B cell (primary cell): ENCODE measurements around the gene ENSA. TPM values are rescaled to one million over a fixed set of nuclear protein-coding genes. Genes with fewer than 3 reads are reported as not detected.

Experiments used
- ATAC-seq: fragments of 200-7000 bp; cut with Tn5 transposase; one replicate; pipeline ENCODE4 v1.10.0; 2021; ENCODE audit warnings: low read depth, mild to moderate bottlenecking, moderate number of reproducible peaks, moderate library complexity
- CTCF ChIA-PET: fragments of 350-600 bp; sonication (Branson Sonifier 250); formaldehyde crosslinking; loops from one replicate; lab custom pipeline; 2021; ENCODE audit warnings: antibody characterized with exemption, inconsistent platforms; lab: Charles Lee
- POLR2A ChIA-PET: fragments of 350-600 bp; sonication (Branson Sonifier 250); formaldehyde crosslinking; loops from one replicate; lab custom pipeline; 2021; ENCODE audit warnings: antibody characterized with exemption; lab: Charles Lee
- DNase-seq: peaks from one replicate; pipeline ENCODE4 v3.0.0; 2013
- H2AFZ ChIP-seq: 2 replicates; pipeline ENCODE4 v1.6.1; 2012; ENCODE audit warnings: mild to moderate bottlenecking, low read depth, low read length; ENCODE audit not compliant: insufficient read depth, poor library complexity, severe bottlenecking
- H3K27ac ChIP-seq, 2 donors: 1 replicate in 1 of 2; 2 replicates in 1 of 2; pipeline ENCODE4 v1.5.1; 2012 to 2013; ENCODE audit warnings: low read length in 2 of 2, mild to moderate bottlenecking in 2 of 2, moderate library complexity in 1 of 2
- H3K27me3 ChIP-seq, 4 experiments: fragments of 200-600 bp in 1 of 4; sonication (generic) in 1 of 4; replicated peaks in 1 of 4; 1 replicate in 2 of 4; 2 replicates in 2 of 4; pipeline versions ENCODE4 v1.6.1 to v1.7.0; 2013 to 2016; ENCODE audit warnings: low read length in 3 of 4, mild to moderate bottlenecking in 2 of 4, mixed read lengths in 1 of 4, moderate library complexity in 1 of 4; ENCODE audit not compliant: insufficient read depth in 4 of 4, control insufficient read depth in 3 of 4; ENCODE audit errors: control extremely low read depth in 1 of 4
- H3K36me3 ChIP-seq, 2 experiments: replicated peaks in 1 of 2; 1 replicate in 1 of 2; 2 replicates in 1 of 2; pipeline versions ENCODE4 v1.6.1 to v1.7.1; 2013; ENCODE audit warnings: low read length in 1 of 2; ENCODE audit not compliant: insufficient read depth in 2 of 2, control insufficient read depth in 1 of 2; ENCODE audit errors: control extremely low read depth in 1 of 2, extremely low read depth in 1 of 2
- H3K4me1 ChIP-seq, 2 donors: fragments of 200-600 bp in 1 of 2; sonication (generic) in 1 of 2; 1 replicate in 1 of 2; 2 replicates in 1 of 2; pipeline versions ENCODE4 v1.5.1 to v1.6.1; 2013 to 2017; ENCODE audit warnings: low read length in 2 of 2; ENCODE audit not compliant: control insufficient read depth in 2 of 2, insufficient read depth in 2 of 2
- H3K4me2 ChIP-seq: replicated peaks from 2 replicates; pipeline ENCODE3; 2012; ENCODE audit warnings: mild to moderate bottlenecking, low read depth, low read length; ENCODE audit not compliant: poor library complexity, severe bottlenecking
- H3K4me3 ChIP-seq, 5 experiments: fragments of 200-600 bp in 1 of 5; sonication (generic) in 1 of 5; 1 replicate in 3 of 5; 2 replicates in 2 of 5; pipeline versions ENCODE4 v1.5.1 to v1.7.0; 2011 to 2016; ENCODE audit warnings: low read length in 4 of 5, mild to moderate bottlenecking in 4 of 5, low read depth in 2 of 5, control low read depth in 1 of 5, moderate library complexity in 1 of 5; ENCODE audit not compliant: insufficient read depth in 1 of 5; ENCODE audit errors: control extremely low read depth in 1 of 5, extremely low read depth in 1 of 5
- H3K79me2 ChIP-seq: fragments of 200-600 bp; sonication (generic); one replicate; pipeline ENCODE4 v1.6.0; 2016; ENCODE audit warnings: low read length; ENCODE audit not compliant: control insufficient read depth, insufficient read depth
- H3K9ac ChIP-seq: fragments of 200-600 bp; sonication (generic); 2 replicates; pipeline ENCODE4 v1.6.1; 2017; ENCODE audit warnings: mild to moderate bottlenecking, low read length, moderate library complexity
- H3K9me3 ChIP-seq, 3 donors: one replicate each; pipeline versions ENCODE4 v1.6.1 to v1.7.1; 2013; ENCODE audit warnings: low read length in 2 of 3; ENCODE audit not compliant: control insufficient read depth in 2 of 3, insufficient read depth in 1 of 3; ENCODE audit errors: control extremely low read depth in 1 of 3
- H4K20me1 ChIP-seq: 2 replicates; pipeline ENCODE4 v1.6.0; 2012; ENCODE audit warnings: mild to moderate bottlenecking, low read length; ENCODE audit not compliant: insufficient read depth, control insufficient read depth, poor library complexity, severe bottlenecking
- H3K27ac Mint-ChIP-seq: one replicate; pipeline ENCODE4 v1.8.0; 2021; ENCODE audit warnings: mixed read lengths
- H3K27me3 Mint-ChIP-seq: one replicate; pipeline ENCODE4 v1.8.0; 2021; ENCODE audit warnings: mixed read lengths
- H3K4me1 Mint-ChIP-seq: one replicate; pipeline ENCODE4 v1.8.0; 2021; ENCODE audit warnings: mixed read lengths
- H3K4me3 Mint-ChIP-seq: one replicate; pipeline ENCODE4 v1.8.0; 2021; ENCODE audit warnings: mixed read lengths
- H3K9me3 Mint-ChIP-seq: one replicate; pipeline ENCODE4 v1.8.0; 2022; ENCODE audit warnings: mixed read lengths; ENCODE audit not compliant: insufficient read depth
- EZH2 ChIP-seq: IDR thresholded peaks from 2 replicates; pipeline ENCODE4 v1.6.1; 2012; ENCODE audit warnings: borderline replicate concordance, low read depth, mild to moderate bottlenecking, moderate library complexity, low read length; ENCODE audit not compliant: insufficient read depth, poor library complexity, severe bottlenecking
- WGBS: methylation state at CpG from one replicate; pipeline ENCODE4 v1.1.5; 2013; ENCODE audit warnings: missing lambda C conversion rate; ENCODE audit not compliant: insufficient coverage; 5-methylcytosine and 5-hydroxymethylcytosine counted together
- intact Hi-C: fragments of 100-400 bp; cut with micrococcal nuclease; formaldehyde crosslinking; loops from one replicate; pipeline ENCODE4 v1.10.0; 2022
- polyA plus RNA-seq: library from polyadenylated mRNA; depleted of rRNA; stranded (reverse); fragments of >200 nt; gene quantifications from 2 replicates; pipeline ENCODE4 v1.2.3, GENCODE V29; 2012
- total RNA-seq, 2 donors: library from RNA; stranded (reverse); fragments of 120-200 nt in 1 of 2; gene quantifications; 1 replicate in 1 of 2; 2 replicates in 1 of 2; pipeline versions ENCODE4 v1.2.3 to v1.2.4, GENCODE V29; 2013 to 2022
- TF ChIP-seq, protein P1 (sequence below): fragments of 200-600 bp; IDR thresholded peaks from one replicate; pipeline ENCODE4 v1.8.0; 2022; ENCODE audit warnings: antibody characterized with exemption, mild to moderate bottlenecking

ENSA gene
- total and polyA plus RNA-seq, 2 donors (not counting 1 experiment from before 2014, with no cell fraction given): 85.5 to 115 TPM

GRCh38 chr1:150576794-150577556 is 52.4 kb downstream of the ENSA start:
- Histone ChIP-seq H3K4me2 (peak overlapping the region; percentile 86), H2AFZ (no peak overlapping the region), H3K79me2 (peaks cover 90% of the 10 kb centered on the region), H4K20me1 (peaks cover 69% of the 10 kb centered on the region), H3K4me1 (peaks cover 51 to 56% of the 10 kb centered on the region in 2 donors), H3K27me3 (no peaks in the 10 kb centered on the region), H3K27ac (peak overlapping the region; percentile 86 to 97), H3K9ac (peak overlapping the region; percentile 94), H3K36me3 (peaks cover 1 to 67% of the 10 kb centered on the region in 2 experiments), H3K4me3 (peak overlapping the region; percentile 76 to 100 (median 98)), H3K9me3 (no peaks in the 10 kb centered on the region)
- no peak for TF ChIP-seq EZH2
- TF ChIP-seq, protein P1, sequence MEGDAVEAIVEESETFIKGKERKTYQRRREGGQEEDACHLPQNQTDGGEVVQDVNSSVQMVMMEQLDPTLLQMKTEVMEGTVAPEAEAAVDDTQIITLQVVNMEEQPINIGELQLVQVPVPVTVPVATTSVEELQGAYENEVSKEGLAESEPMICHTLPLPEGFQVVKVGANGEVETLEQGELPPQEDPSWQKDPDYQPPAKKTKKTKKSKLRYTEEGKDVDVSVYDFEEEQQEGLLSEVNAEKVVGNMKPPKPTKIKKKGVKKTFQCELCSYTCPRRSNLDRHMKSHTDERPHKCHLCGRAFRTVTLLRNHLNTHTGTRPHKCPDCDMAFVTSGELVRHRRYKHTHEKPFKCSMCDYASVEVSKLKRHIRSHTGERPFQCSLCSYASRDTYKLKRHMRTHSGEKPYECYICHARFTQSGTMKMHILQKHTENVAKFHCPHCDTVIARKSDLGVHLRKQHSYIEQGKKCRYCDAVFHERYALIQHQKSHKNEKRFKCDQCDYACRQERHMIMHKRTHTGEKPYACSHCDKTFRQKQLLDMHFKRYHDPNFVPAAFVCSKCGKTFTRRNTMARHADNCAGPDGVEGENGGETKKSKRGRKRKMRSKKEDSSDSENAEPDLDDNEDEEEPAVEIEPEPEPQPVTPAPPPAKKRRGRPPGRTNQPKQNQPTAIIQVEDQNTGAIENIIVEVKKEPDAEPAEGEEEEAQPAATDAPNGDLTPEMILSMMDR: no peak
- ChIA-PET POLR2A (interaction anchor here (11.2 kb wide), 1 partner anchor 12 kb away, joined by 371 read pairs; no protein-coding TSS in a partner anchor), CTCF (interaction anchor here (0.6 to 19.2 kb wide), 3 partner anchors 15 to 946 kb away, joined by 3 to 497 read pairs (median 157); no protein-coding TSS in a partner anchor)
- H3K4me3 Mint-ChIP-seq: peak overlapping the region; percentile 99
- H3K27me3 Mint-ChIP-seq: no peaks in the 10 kb centered on the region
- peaks cover 64% of the 10 kb centered on the region for H3K4me1 Mint-ChIP-seq
- ATAC-seq (no peak), DNase-seq (no peak)
- intact Hi-C loops: no loop called here
- peak overlapping the region; percentile 97 for H3K27ac Mint-ChIP-seq
- WGBS: 25% methylated on average over 2 of the region's 2 CpGs
- H3K9me3 Mint-ChIP-seq: no peaks in the 10 kb centered on the region

GRCh38 chr1:150576367-150576711 is 53.1 kb downstream of the ENSA start:
- Histone ChIP-seq H3K27ac (peak overlapping the region in 1 of 2 donors; percentile 97), H3K9me3 (no peaks in the 10 kb centered on the region), H2AFZ (no peak overlapping the region), H3K4me1 (peaks cover 57 to 63% of the 10 kb centered on the region in 2 donors), H3K36me3 (peaks cover 1 to 67% of the 10 kb centered on the region in 2 experiments), H3K4me3 (peak overlapping the region; percentile 76 to 100 (median 98)), H3K79me2 (peaks cover 94% of the 10 kb centered on the region), H3K27me3 (no peaks in the 10 kb centered on the region), H3K4me2 (peak overlapping the region; percentile 86), H3K9ac (peak overlapping the region; percentile 94), H4K20me1 (peaks cover 69% of the 10 kb centered on the region)
- no peaks in the 10 kb centered on the region for H3K27me3 Mint-ChIP-seq
- ATAC-seq (no peak), DNase-seq (no peak)
- H3K9me3 Mint-ChIP-seq: no peaks in the 10 kb centered on the region
- ChIA-PET POLR2A (interaction anchor here (11.2 kb wide), 1 partner anchor 12 kb away, joined by 371 read pairs; no protein-coding TSS in a partner anchor), CTCF (interaction anchor here (1.2 to 19.2 kb wide), 3 partner anchors 15 to 172 kb away, joined by 5 to 497 read pairs (median 157); no protein-coding TSS in a partner anchor)
- peak overlapping the region; percentile 83 for H3K27ac Mint-ChIP-seq
- no CpG with 5 or more reads among the region's 4 CpGs for WGBS
- no peak for TF ChIP-seq EZH2
- TF ChIP-seq, protein P1: no peak
- peaks cover 64% of the 10 kb centered on the region for H3K4me1 Mint-ChIP-seq
- peak overlapping the region; percentile 99 for H3K4me3 Mint-ChIP-seq
- intact Hi-C loops: no loop called here
